DMS53 treated with DMSO at 0.1 percent for 48 hours (cell line): ENCODE data around the gene LDB1.

Source experiments
- DNase-seq: peaks from one replicate; lab custom pipeline; 2025; ENCODE audit not compliant: unreplicated experiment; lab: John Stamatoyannopoulos, UW

Gene LDB1

GRCh38 chr10:102120142-102120990 lies at the start of gene LDB1:
Gene LDB1 (minus strand): TSS chr10:102120368. CDS start chr10:102120110, 258 bp downstream.
- peak; percentile 73 for DNase-seq

- no peak for DNase-seq
Measured at GRCh38 chr10:102167861-102168260, 47.7 kb upstream of the LDB1 start.

GRCh38 chr10:102163342-102163989 lies 43.3 kb upstream of the LDB1 start:
- DNase-seq: no peak

- DNase-seq: no peak
Measured at GRCh38 chr10:102159831-102160230, 39.7 kb upstream of the LDB1 start.

GRCh38 chr10:102159051-102159597 lies 39.0 kb upstream of the LDB1 start:
- DNase-seq: no peak

GRCh38 chr10:102157224-102157623 lies 37.1 kb upstream of the LDB1 start:
- peak; percentile 70 for DNase-seq

GRCh38 chr10:102154466-102155116 lies 34.4 kb upstream of the LDB1 start:
- DNase-seq: no peak

- DNase-seq: no peak
Measured at GRCh38 chr10:102153093-102153620, 33.0 kb upstream of the LDB1 start.

GRCh38 chr10:102152545-102152890 lies 32.4 kb upstream of the LDB1 start:
- DNase-seq: no peak

- peak; percentile 97 for DNase-seq
Measured at GRCh38 chr10:102151774-102152544, 31.8 kb upstream of the LDB1 start, which contains the start of gene NOLC1. Gene NOLC1 (plus strand): TSS chr10:102152389. CDS start chr10:102152411, 22 bp downstream.

GRCh38 chr10:102150970-102151773 lies 31.0 kb upstream of the LDB1 start:
- DNase-seq: peak; percentile 56

- DNase-seq: no peak
Measured at GRCh38 chr10:102148275-102148674, 28.1 kb upstream of the LDB1 start.

- DNase-seq: no peak
Measured at GRCh38 chr10:102147561-102147960, 27.4 kb upstream of the LDB1 start.

- no peak for DNase-seq
Measured at GRCh38 chr10:102146971-102147428, 26.8 kb upstream of the LDB1 start.

- no peak for DNase-seq
Measured at GRCh38 chr10:102141583-102142107, 21.5 kb upstream of the LDB1 start.

GRCh38 chr10:102140913-102141540 lies 20.9 kb upstream of the LDB1 start:
- DNase-seq: no peak

- no peak for DNase-seq
Measured at GRCh38 chr10:102140218-102140617, 20.1 kb upstream of the LDB1 start.

- DNase-seq: no peak
Measured at GRCh38 chr10:102139281-102140110, 19.3 kb upstream of the LDB1 start.
